Stimulated activated CD4-positive, alpha-beta T cell treated with anti-CD3 and anti-CD28 coated beads, Interleukin-15, amount 100 ng/mL, for 48 hours (primary cell): ENCODE results near the gene SLC47A2.

ENCODE experiments used
- DNase-seq, 2 donors: peaks; one replicate each; pipeline ENCODE4 v3.0.0-alpha.2; 2020; ENCODE audit warnings: low read depth in 2 of 2

SLC47A2 gene

DNA sequence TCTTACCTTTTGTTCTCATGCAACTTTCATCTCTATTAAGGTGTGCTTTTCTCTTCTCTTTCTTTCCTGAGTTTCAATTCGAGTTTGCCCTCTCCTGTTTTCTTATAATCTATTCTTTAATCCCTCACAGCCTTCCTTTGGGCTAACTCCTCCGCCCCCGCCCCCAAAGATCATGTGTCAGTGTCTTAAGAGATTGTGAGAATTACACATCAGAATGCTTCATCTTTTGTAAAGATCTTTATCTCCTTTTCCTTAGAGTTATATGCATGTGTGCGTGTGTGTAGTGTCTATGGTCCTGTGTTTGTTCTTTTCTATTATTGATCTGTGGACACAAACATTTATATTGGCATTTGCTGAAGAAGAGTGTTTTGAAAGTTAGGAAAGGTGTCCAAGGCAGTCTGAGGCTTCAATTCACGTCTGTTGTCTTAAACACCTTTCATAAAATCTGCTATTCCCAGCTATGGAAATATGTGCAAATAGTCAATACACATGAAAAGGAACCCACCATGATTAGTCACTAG, 74.0 kb downstream of the SLC47A2 start:
- no peak for DNase-seq

DNA sequence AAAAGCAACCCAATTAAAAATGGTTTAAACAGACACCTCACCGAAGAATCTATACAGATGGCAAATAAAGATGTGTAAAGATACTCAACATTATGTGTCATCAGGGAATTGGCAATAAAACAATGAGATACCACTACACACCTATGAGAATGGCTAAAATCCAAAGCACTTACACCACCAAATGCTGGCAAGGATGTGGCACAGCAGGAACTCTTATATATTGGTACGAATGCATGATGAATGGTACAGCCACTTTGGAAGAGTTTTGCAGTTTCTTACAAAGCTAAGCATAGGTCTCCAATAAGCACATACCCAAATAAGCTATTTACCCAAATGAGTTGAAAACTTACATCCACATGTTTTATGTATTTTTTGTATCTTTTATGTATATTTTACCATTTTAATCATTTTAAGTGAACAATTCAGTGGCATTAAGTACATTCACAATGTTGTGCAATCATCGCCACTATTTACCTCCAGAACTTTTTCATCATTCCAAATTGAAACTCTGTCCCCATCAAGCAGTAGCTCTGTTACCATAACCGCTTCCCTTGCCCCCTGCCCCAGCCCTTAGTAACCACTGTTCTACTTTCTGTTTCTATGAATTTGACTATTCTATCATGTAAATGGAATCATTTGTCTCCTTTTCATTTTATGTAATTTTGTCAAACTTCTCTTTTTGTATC, 74.6 kb downstream of the SLC47A2 start:
- DNase-seq, result no peak

DNA sequence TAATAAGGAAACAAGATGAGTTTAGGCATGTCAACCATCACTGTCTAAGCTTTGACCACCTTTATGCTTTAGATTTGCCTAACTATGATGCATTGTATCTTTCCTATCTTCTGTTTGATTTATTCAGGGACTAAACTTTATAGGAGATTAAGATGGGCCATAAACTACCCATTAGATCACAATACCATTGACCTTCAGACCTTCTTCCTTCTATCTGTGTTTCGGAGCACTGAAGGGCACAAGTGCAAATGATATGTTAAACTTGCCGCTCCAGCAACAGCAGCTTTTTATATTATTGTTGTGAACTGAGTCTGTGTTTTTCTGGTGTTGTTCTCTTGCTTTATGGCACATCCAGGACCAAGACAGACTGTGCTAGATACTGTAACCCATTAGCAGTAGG, 84.5 kb downstream of the SLC47A2 start:
- no peak for DNase-seq

DNA sequence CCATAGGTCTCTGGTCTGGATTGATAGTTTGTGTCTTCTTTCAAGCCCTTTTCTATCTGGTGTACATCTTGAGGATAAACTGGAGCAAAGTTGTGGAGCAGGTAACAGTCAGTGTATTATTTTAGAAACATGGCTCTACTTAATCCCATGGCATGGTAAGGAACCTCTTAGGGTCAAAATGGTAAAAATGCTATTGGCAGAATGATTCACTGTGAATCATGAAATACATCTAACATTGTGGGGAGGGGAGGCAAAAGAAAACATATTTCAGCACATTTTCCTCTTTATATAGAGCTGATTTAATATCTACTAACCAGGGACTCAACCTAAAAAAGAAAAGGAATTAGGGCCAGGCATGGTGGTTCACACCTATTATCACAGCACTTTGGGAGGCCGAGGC, 85.7 kb downstream of the SLC47A2 start:
- no peak for DNase-seq

DNA sequence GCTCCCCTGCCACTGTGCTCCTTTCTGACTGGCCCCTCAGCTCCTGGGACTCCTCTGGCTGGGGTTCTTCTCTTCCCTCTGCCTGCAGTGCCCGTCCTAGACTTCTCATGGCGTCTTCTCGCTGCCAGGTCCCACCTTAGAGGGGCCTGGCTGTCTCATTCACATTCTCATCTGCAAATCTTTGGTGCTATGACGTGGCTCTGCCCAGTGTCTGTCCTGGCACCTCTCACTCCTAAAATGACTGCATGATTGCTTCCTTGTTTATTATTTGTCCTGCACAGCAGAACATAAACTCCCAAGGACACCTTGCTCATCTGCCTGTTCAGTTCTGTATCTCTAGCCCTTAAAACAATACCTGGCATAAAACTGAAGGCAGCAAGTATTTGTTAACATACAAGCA, 86.3 kb downstream of the SLC47A2 start:
- no peak for DNase-seq

DNA sequence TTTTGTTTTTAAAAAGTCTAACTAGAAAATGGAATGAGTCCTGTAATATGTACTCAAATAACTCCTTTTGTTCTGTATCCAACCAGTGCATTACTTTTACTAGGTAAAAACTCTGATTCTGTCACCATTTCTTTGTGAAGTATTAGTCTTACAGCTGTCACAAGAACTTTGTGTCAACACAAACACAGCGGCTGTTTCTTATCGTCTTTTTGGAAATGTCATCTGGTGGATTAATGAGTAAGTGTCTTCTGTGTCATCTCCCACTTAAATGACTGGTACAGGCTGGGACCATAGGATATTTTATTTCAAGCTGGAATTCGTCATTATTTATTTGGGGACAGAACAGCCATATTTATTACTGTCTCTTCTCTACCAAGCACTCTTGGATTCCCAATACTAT, 86.9 kb downstream of the SLC47A2 start:
- no peak for DNase-seq
